ENCODE data around the gene GRAP2.

The GRAP2 gene

DNA sequence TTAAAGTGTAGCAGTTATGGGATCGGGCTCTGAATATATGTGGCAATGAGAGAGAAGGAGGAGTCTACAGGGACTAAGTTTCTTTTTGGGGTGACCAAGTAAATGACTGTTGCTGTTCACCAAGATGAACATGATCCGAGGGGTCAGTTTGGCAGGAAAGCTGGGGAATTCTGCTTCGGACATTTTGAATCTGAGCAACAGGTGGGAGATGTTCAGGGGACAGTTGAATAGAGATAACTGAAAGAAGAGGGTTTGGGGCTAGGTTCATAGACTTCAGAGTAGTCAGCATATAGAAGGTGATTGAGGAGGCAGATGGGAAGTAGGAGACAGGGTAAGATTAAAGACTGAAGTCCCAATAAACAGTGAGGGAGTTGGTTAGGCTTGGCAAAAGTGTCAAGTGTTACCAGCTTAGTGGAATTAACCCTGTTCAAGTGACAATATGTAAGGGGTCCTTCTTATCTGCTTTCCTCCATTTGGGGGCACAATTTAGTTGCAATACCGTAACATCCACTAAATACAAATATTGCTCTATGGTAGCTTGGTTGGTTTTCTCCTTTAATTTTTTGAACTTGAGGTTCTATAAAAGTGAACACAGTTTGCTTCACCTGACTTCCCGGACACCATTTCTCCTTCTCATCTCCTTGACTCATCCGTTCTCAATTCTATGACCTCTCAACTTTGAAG is 4.4 kb upstream of the GRAP2 start:
- no peaks in the 10 kb centered on the region for H3K79me2 ChIP-seq (ENCODE audit: low read length)

DNA sequence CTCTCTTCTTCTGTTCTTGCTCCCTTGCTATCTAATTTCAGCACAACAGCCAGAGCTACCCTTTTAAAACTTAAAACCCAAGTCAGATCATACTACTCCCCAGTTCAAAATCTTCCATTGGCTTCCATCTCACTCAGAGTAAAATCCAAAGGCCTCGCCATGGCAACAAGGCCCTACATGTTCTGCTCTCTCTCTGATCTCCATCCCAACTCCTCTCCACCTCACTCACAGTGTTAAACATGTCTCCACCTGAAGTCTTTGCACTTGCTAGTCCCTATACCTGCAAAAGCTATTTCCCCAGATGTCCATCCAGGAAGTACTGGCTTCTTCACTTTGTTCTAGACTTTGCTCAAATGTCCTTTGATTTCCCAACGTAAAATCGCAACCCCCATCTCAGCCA is 3.0 kb upstream of the GRAP2 start:
- H3K9me2 ChIP-seq (replicated peaks; ENCODE audit: insufficient read depth, low read length), result no peaks in the 10 kb centered on the region
- H3K4me2 ChIP-seq (ENCODE audit: low read depth, low read length), result no peak overlapping the region
- no peaks in the 10 kb centered on the region for H3K36me3 ChIP-seq (replicated peaks; ENCODE audit: insufficient read depth, low read length)
- no peak overlapping the region for H3K4me3 ChIP-seq (ENCODE audit: low read length)
- H4K20me1 ChIP-seq (ENCODE audit: insufficient read depth, low read length), result no peaks in the 10 kb centered on the region
- no peaks in the 10 kb centered on the region for H3K27me3 ChIP-seq (replicated peaks; ENCODE audit: insufficient read depth, low read length)
- H3K79me2 ChIP-seq (ENCODE audit: low read length), result no peaks in the 10 kb centered on the region
- peaks cover 8% of the 10 kb centered on the region; the same call in 1 of the 2 replicates for H3F3A ChIP-seq (ENCODE audit: insufficient read depth, low read length)
- TF ChIP-seq, protein P1, sequence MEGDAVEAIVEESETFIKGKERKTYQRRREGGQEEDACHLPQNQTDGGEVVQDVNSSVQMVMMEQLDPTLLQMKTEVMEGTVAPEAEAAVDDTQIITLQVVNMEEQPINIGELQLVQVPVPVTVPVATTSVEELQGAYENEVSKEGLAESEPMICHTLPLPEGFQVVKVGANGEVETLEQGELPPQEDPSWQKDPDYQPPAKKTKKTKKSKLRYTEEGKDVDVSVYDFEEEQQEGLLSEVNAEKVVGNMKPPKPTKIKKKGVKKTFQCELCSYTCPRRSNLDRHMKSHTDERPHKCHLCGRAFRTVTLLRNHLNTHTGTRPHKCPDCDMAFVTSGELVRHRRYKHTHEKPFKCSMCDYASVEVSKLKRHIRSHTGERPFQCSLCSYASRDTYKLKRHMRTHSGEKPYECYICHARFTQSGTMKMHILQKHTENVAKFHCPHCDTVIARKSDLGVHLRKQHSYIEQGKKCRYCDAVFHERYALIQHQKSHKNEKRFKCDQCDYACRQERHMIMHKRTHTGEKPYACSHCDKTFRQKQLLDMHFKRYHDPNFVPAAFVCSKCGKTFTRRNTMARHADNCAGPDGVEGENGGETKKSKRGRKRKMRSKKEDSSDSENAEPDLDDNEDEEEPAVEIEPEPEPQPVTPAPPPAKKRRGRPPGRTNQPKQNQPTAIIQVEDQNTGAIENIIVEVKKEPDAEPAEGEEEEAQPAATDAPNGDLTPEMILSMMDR (IDR thresholded peaks at IDR 0.05; ENCODE audit: low read length), result no peak
- no peak for TF ChIP-seq EZH2phosphoT487 (IDR thresholded peaks at IDR 0.05; ENCODE audit: low read length)
- no peak for TF ChIP-seq EZH2 (optimal IDR thresholded peaks at IDR 0.05; ENCODE audit: low read depth, low read length)
- no peaks in the 10 kb centered on the region for H3K9me3 ChIP-seq (replicated peaks; ENCODE audit: insufficient read depth, low read length)
- DNase-seq, result no peak
- H3K27ac ChIP-seq (ENCODE audit: low read length), result no peak overlapping the region
- no peak overlapping the region for H3K9ac ChIP-seq (ENCODE audit: low read length)
- no peak overlapping the region for H2AFZ ChIP-seq (ENCODE audit: low read length)
- peaks cover 16% of the 10 kb centered on the region for H3K4me1 ChIP-seq (ENCODE audit: low read length)

More for the DNA sequence above, 4.4 kb upstream of the GRAP2 start:
- no peak overlapping the region for H3K4me3 ChIP-seq (ENCODE audit: low read length)
- H3K9me2 ChIP-seq (replicated peaks; ENCODE audit: insufficient read depth, low read length), result no peaks in the 10 kb centered on the region
- no peaks in the 10 kb centered on the region for H3K9me3 ChIP-seq (replicated peaks; ENCODE audit: insufficient read depth, low read length)
- no peak overlapping the region for H2AFZ ChIP-seq (ENCODE audit: low read length)
- TF ChIP-seq EZH2 (optimal IDR thresholded peaks at IDR 0.05; ENCODE audit: low read depth, low read length), result no peak
- TF ChIP-seq EZH2phosphoT487 (IDR thresholded peaks at IDR 0.05; ENCODE audit: low read length), result no peak
- TF ChIP-seq, protein P1 (IDR thresholded peaks at IDR 0.05; ENCODE audit: low read length), result no peak
- H3K27me3 ChIP-seq (replicated peaks; ENCODE audit: insufficient read depth, low read length), result no peaks in the 10 kb centered on the region
- no peak for DNase-seq
- peaks cover 8% of the 10 kb centered on the region; the same call in 1 of the 2 replicates for H3F3A ChIP-seq (ENCODE audit: insufficient read depth, low read length)
- no peaks in the 10 kb centered on the region for H3K36me3 ChIP-seq (replicated peaks; ENCODE audit: insufficient read depth, low read length)
- H4K20me1 ChIP-seq (ENCODE audit: insufficient read depth, low read length), result no peaks in the 10 kb centered on the region
- peaks cover 14% of the 10 kb centered on the region for H3K4me1 ChIP-seq (ENCODE audit: low read length)
- H3K9ac ChIP-seq (ENCODE audit: low read length), result no peak overlapping the region
- H3K27ac ChIP-seq (ENCODE audit: low read length), result no peak overlapping the region
- no peak overlapping the region for H3K4me2 ChIP-seq (ENCODE audit: low read depth, low read length)

DNA sequence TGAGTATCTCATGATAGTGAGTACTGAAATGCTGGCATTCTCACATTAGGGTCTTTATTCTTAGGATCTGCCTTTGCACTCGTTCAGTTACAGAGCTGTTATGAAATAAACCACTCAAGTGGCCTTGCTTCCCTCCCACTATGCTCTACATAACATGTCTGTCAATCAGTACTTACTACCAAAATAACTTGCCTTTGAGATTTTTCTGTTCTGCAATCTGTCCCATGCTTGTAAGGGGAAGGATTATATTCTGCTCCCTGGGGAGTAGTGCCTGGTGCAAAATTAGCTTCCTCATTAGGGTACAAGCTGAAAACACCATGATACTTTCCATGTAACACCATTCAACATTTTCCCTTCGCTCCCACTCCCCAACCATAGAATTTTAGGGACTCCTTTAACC is 1.9 kb upstream of the GRAP2 start:
- Histone ChIP-seq H4K20me1 (ENCODE audit: insufficient read depth, low read length) (no peaks in the 10 kb centered on the region), H3K36me3 (replicated peaks; ENCODE audit: insufficient read depth, low read length) (no peaks in the 10 kb centered on the region), H3K9me2 (replicated peaks; ENCODE audit: insufficient read depth, low read length) (no peaks in the 10 kb centered on the region), H3K4me1 (ENCODE audit: low read length) (peaks cover 16% of the 10 kb centered on the region), H3K9ac (ENCODE audit: low read length) (no peak overlapping the region), H3K27ac (ENCODE audit: low read length) (no peak overlapping the region), H3K27me3 (replicated peaks; ENCODE audit: insufficient read depth, low read length) (no peaks in the 10 kb centered on the region), H3K79me2 (ENCODE audit: low read length) (no peaks in the 10 kb centered on the region), H2AFZ (ENCODE audit: low read length) (no peak overlapping the region), H3F3A (ENCODE audit: insufficient read depth, low read length) (peaks cover 8% of the 10 kb centered on the region; the same call in 1 of the 2 replicates), H3K4me2 (ENCODE audit: low read depth, low read length) (no peak overlapping the region), H3K9me3 (replicated peaks; ENCODE audit: insufficient read depth, low read length) (no peaks in the 10 kb centered on the region), H3K4me3 (ENCODE audit: low read length) (no peak overlapping the region)
- DNase-seq, result no peak
- TF ChIP-seq, protein P1 (IDR thresholded peaks at IDR 0.05; ENCODE audit: low read length), result no peak
- no peak for TF ChIP-seq EZH2 (optimal IDR thresholded peaks at IDR 0.05; ENCODE audit: low read depth, low read length)
- TF ChIP-seq EZH2phosphoT487 (IDR thresholded peaks at IDR 0.05; ENCODE audit: low read length), result no peak
